ENCODE measurements around the gene L1TD1.

- no peak for TF ChIP-seq CTCF (IDR thresholded peaks at IDR 0.05)
- no peak for TF ChIP-seq POLR2A (IDR thresholded peaks at IDR 0.05)
These were observed 3.6 kb downstream of the L1TD1 start for GRCh38 chr1:62198069-62198780.

Data from right lobe of liver (tissue), 4 donors.